GM23338 (cell line): ENCODE data around the gene EXOC4.

Source experiments
- CREB1 ChIP-seq: fragments of 250-450 bp; sonication (Bioruptor Pico); IDR thresholded peaks from 2 replicates; pipeline ENCODE4 v1.5.0; 2020; ENCODE audit warnings: low read depth, mild to moderate bottlenecking, moderate library complexity
- EZH2 ChIP-seq: fragments of 200-600 bp; sonication (generic); IDR thresholded peaks from one replicate; pipeline ENCODE4 v1.8.0; 2017; ENCODE audit warnings: antibody characterized with exemption, mild to moderate bottlenecking, low read depth; ENCODE audit not compliant: unreplicated experiment
- EZH2phosphoT487 ChIP-seq: fragments of 200-600 bp; sonication (generic); IDR thresholded peaks from one replicate; pipeline ENCODE4 v1.8.1; 2018; ENCODE audit warnings: antibody characterized with exemption; ENCODE audit not compliant: unreplicated experiment
- JUNB ChIP-seq: IDR thresholded peaks from one replicate; pipeline ENCODE4 v1.6.1; 2016; ENCODE audit warnings: antibody characterized with exemption; ENCODE audit not compliant: unreplicated experiment
- NANOG ChIP-seq: IDR thresholded peaks from 2 replicates; pipeline ENCODE4 v1.6.1; 2016; ENCODE audit warnings: antibody characterized with exemption, borderline replicate concordance
- POLR2AphosphoS5 ChIP-seq: IDR thresholded peaks from 2 replicates; pipeline ENCODE4 v1.6.1; 2016; ENCODE audit warnings: antibody characterized with exemption, low read depth
- STAT1 ChIP-seq: IDR thresholded peaks from one replicate; pipeline ENCODE4 v1.6.1; 2016; ENCODE audit warnings: antibody characterized with exemption; ENCODE audit not compliant: unreplicated experiment
- ZNF114 ChIP-seq: fragments of 250-450 bp; sonication (Bioruptor Pico); IDR thresholded peaks from 2 replicates; pipeline ENCODE4 v1.5.0; 2020; ENCODE audit warnings: mild to moderate bottlenecking, moderate library complexity
- TF ChIP-seq, protein P1 (sequence below), 2 experiments: fragments of 200-600 bp in 1 of 2; sonication (generic) in 1 of 2; conservative IDR thresholded peaks; 2 replicates each; pipeline versions ENCODE4 v1.5.1 to v1.6.1; 2016 to 2017; ENCODE audit warnings: antibody characterized with exemption in 2 of 2, low read depth in 2 of 2, mild to moderate bottlenecking in 2 of 2, moderate library complexity in 1 of 2
- TF ChIP-seq, protein P2 (sequence below): fragments of 250-450 bp; sonication (Bioruptor Pico); IDR thresholded peaks from 2 replicates; pipeline ENCODE4 v1.5.0; 2020; ENCODE audit warnings: mild to moderate bottlenecking, moderate library complexity
- TF ChIP-seq, protein P3 (sequence below): IDR thresholded peaks from one replicate; pipeline ENCODE4 v1.6.1; 2018; ENCODE audit warnings: antibody characterized with exemption; ENCODE audit not compliant: unreplicated experiment

GRCh38 chr7:133562621-133563020, 309.7 kb downstream of the EXOC4 start:
- TF ChIP-seq, protein P1, sequence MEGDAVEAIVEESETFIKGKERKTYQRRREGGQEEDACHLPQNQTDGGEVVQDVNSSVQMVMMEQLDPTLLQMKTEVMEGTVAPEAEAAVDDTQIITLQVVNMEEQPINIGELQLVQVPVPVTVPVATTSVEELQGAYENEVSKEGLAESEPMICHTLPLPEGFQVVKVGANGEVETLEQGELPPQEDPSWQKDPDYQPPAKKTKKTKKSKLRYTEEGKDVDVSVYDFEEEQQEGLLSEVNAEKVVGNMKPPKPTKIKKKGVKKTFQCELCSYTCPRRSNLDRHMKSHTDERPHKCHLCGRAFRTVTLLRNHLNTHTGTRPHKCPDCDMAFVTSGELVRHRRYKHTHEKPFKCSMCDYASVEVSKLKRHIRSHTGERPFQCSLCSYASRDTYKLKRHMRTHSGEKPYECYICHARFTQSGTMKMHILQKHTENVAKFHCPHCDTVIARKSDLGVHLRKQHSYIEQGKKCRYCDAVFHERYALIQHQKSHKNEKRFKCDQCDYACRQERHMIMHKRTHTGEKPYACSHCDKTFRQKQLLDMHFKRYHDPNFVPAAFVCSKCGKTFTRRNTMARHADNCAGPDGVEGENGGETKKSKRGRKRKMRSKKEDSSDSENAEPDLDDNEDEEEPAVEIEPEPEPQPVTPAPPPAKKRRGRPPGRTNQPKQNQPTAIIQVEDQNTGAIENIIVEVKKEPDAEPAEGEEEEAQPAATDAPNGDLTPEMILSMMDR (conservative IDR thresholded peaks at IDR 0.05; ENCODE audit: low read depth in 2 of 2) = no peak
- TF ChIP-seq CREB1 (CRISPR knock-in tag) (no peak), POLR2AphosphoS5 (no peak), EZH2 (no peak), STAT1 (no peak), ZNF114 (CRISPR knock-in tag) (no peak), EZH2phosphoT487 (no peak), JUNB (no peak), NANOG (no peak)
- TF ChIP-seq, protein P2, sequence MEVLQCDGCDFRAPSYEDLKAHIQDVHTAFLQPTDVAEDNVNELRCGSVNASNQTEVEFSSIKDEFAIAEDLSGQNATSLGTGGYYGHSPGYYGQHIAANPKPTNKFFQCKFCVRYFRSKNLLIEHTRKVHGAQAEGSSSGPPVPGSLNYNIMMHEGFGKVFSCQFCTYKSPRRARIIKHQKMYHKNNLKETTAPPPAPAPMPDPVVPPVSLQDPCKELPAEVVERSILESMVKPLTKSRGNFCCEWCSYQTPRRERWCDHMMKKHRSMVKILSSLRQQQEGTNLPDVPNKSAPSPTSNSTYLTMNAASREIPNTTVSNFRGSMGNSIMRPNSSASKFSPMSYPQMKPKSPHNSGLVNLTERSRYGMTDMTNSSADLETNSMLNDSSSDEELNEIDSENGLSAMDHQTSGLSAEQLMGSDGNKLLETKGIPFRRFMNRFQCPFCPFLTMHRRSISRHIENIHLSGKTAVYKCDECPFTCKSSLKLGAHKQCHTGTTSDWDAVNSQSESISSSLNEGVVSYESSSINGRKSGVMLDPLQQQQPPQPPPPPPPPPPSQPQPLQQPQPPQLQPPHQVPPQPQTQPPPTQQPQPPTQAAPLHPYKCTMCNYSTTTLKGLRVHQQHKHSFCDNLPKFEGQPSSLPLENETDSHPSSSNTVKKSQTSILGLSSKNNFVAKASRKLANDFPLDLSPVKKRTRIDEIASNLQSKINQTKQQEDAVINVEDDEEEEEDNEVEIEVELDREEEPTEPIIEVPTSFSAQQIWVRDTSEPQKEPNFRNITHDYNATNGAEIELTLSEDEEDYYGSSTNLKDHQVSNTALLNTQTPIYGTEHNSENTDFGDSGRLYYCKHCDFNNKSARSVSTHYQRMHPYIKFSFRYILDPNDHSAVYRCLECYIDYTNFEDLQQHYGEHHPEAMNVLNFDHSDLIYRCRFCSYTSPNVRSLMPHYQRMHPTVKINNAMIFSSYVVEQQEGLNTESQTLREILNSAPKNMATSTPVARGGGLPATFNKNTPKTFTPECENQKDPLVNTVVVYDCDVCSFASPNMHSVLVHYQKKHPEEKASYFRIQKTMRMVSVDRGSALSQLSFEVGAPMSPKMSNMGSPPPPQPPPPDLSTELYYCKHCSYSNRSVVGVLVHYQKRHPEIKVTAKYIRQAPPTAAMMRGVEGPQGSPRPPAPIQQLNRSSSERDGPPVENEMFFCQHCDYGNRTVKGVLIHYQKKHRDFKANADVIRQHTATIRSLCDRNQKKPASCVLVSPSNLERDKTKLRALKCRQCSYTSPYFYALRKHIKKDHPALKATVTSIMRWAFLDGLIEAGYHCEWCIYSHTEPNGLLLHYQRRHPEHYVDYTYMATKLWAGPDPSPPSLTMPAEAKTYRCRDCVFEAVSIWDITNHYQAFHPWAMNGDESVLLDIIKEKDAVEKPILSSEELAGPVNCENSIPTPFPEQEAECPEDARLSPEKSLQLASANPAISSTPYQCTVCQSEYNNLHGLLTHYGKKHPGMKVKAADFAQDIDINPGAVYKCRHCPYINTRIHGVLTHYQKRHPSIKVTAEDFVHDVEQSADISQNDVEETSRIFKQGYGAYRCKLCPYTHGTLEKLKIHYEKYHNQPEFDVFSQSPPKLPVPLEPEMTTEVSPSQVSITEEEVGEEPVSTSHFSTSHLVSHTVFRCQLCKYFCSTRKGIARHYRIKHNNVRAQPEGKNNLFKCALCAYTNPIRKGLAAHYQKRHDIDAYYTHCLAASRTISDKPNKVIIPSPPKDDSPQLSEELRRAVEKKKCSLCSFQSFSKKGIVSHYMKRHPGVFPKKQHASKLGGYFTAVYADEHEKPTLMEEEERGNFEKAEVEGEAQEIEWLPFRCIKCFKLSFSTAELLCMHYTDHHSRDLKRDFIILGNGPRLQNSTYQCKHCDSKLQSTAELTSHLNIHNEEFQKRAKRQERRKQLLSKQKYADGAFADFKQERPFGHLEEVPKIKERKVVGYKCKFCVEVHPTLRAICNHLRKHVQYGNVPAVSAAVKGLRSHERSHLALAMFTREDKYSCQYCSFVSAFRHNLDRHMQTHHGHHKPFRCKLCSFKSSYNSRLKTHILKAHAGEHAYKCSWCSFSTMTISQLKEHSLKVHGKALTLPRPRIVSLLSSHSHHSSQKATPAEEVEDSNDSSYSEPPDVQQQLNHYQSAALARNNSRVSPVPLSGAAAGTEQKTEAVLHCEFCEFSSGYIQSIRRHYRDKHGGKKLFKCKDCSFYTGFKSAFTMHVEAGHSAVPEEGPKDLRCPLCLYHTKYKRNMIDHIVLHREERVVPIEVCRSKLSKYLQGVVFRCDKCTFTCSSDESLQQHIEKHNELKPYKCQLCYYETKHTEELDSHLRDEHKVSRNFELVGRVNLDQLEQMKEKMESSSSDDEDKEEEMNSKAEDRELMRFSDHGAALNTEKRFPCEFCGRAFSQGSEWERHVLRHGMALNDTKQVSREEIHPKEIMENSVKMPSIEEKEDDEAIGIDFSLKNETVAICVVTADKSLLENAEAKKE (CRISPR knock-in tag) = no peak
- TF ChIP-seq, protein P3, sequence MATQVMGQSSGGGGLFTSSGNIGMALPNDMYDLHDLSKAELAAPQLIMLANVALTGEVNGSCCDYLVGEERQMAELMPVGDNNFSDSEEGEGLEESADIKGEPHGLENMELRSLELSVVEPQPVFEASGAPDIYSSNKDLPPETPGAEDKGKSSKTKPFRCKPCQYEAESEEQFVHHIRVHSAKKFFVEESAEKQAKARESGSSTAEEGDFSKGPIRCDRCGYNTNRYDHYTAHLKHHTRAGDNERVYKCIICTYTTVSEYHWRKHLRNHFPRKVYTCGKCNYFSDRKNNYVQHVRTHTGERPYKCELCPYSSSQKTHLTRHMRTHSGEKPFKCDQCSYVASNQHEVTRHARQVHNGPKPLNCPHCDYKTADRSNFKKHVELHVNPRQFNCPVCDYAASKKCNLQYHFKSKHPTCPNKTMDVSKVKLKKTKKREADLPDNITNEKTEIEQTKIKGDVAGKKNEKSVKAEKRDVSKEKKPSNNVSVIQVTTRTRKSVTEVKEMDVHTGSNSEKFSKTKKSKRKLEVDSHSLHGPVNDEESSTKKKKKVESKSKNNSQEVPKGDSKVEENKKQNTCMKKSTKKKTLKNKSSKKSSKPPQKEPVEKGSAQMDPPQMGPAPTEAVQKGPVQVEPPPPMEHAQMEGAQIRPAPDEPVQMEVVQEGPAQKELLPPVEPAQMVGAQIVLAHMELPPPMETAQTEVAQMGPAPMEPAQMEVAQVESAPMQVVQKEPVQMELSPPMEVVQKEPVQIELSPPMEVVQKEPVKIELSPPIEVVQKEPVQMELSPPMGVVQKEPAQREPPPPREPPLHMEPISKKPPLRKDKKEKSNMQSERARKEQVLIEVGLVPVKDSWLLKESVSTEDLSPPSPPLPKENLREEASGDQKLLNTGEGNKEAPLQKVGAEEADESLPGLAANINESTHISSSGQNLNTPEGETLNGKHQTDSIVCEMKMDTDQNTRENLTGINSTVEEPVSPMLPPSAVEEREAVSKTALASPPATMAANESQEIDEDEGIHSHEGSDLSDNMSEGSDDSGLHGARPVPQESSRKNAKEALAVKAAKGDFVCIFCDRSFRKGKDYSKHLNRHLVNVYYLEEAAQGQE = no peak
